ENCODE results near the gene RFNG. TPM values are rescaled to one million over a fixed set of nuclear protein-coding genes. Genes with fewer than 3 reads are reported as not detected.

The RFNG gene
- total and polyA plus RNA-seq, 2 of the 4 experiments (the other 2 are of a cell fraction), result 6.8 to 47.3 TPM

- H2AFZ ChIP-seq (replicated peaks; ENCODE audit: low read length, poor library complexity), result no peak overlapping the region
- H4K20me1 ChIP-seq (ENCODE audit: insufficient read depth, low read length), result peaks cover 3% of the 10 kb centered on the region; the same call in 1 of the 2 replicates
- H3K9ac ChIP-seq (ENCODE audit: low read depth, low read length), result no peak overlapping the region
- no peak overlapping the region for H3K27ac ChIP-seq (ENCODE audit: insufficient read depth, low read length)
- H3K23ac ChIP-seq (ENCODE audit: low read depth, low read length), result no peak overlapping the region
- intact Hi-C loops (cut with micrococcal nuclease) (no loop called here), dilution Hi-C loops (cut with HindIII; ENCODE audit: low sequenced_read_pairs, unreplicated experiment) (no loop called here), in situ Hi-C loops (cut with MboI; ENCODE audit: low sequenced_read_pairs) (no loop called here)
- no peak overlapping the region for H2AK9ac ChIP-seq (replicated peaks; ENCODE audit: low read depth, low read length, poor library complexity)
- no peak overlapping the region for H2BK120ac ChIP-seq (ENCODE audit: low read depth, low read length)
- peaks cover 14% of the 10 kb centered on the region for H3K4me1 ChIP-seq (ENCODE audit: control insufficient read depth, insufficient read depth, low read length)
- H4K91ac ChIP-seq (ENCODE audit: insufficient read depth, low read depth, low read length), result no peak overlapping the region
- no peak overlapping the region for H3K4me2 ChIP-seq (ENCODE audit: low read depth, low read length)
- H3K4ac ChIP-seq (ENCODE audit: low read depth, low read length), result no peak overlapping the region
- BruUV-seq (replicated peaks), result no TSS peak
- no peak for ATAC-seq (ENCODE audit: low read depth)
- ChIA-PET POLR2A (ENCODE audit: unreplicated experiment) (no interaction called here), CTCF (no interaction called here)
- no peaks in the 10 kb centered on the region for H3K9me3 ChIP-seq (ENCODE audit: control insufficient read depth, insufficient read depth, low read length)
- H3K56ac ChIP-seq (ENCODE audit: extremely low read depth, insufficient read depth, low read length), result no peak overlapping the region
- H2AK5ac ChIP-seq (ENCODE audit: low read depth, low read length), result no peak overlapping the region
- no peak overlapping the region for H3K18ac ChIP-seq (ENCODE audit: low read depth, low read length)
- H3K27me3 ChIP-seq (ENCODE audit: control insufficient read depth, insufficient read depth, low read length), result no peaks in the 10 kb centered on the region
- H2BK20ac ChIP-seq (ENCODE audit: low read depth, low read length), result no peak overlapping the region
- H4K8ac ChIP-seq (ENCODE audit: low read depth in 2 of 2, low read length in 2 of 2), result no peak overlapping the region
- TF ChIP-seq BHLHE40 (IDR thresholded peaks at IDR 0.05; ENCODE audit: low read depth, low read length) (no peak), MAZ (IDR thresholded peaks at IDR 0.05; ENCODE audit: borderline replicate concordance, low read depth, low read length) (no peak), SMC3 (IDR thresholded peaks at IDR 0.05; ENCODE audit: low read depth, low read length) (no peak), RCOR1 (IDR thresholded peaks at IDR 0.05; ENCODE audit: insufficient replicate concordance, low read length) (no peak)
- H4K5ac ChIP-seq (ENCODE audit: low read depth, low read length), result no peak overlapping the region
- no CpG with 5 or more reads among the region's 12 CpGs for WGBS, 2 experiments (ENCODE audit: extremely low coverage in 2 of 2, insufficient read length in 1 of 2)
- H3K9me1 ChIP-seq (ENCODE audit: insufficient read depth, low read length), result peaks cover 9% of the 10 kb centered on the region; the same call in 1 of the 2 replicates
- no peak overlapping the region for H3K14ac ChIP-seq (replicated peaks; ENCODE audit: low read depth, low read length)
- peaks cover 8 to 18% of the 10 kb centered on the region in 2 experiments; a peak in 2 of 4 replicates for H3K79me1 ChIP-seq (ENCODE audit: low read depth in 1 of 2, low read length in 2 of 2)
- no peak overlapping the region for H3K4me3 ChIP-seq (ENCODE audit: insufficient read depth, low read depth, low read length)
- DNase-seq, result no peak
- H2BK5ac ChIP-seq (ENCODE audit: low read depth, low read length, poor library complexity, severe bottlenecking), result no peak overlapping the region
- no peak overlapping the region for H2BK15ac ChIP-seq (ENCODE audit: low read depth, low read length)
- peaks cover 6% of the 10 kb centered on the region; the same call in 1 of the 2 replicates for H3K36me3 ChIP-seq (ENCODE audit: control insufficient read depth, insufficient read depth, low read length)
Observed at GRCh38 chr17:81999587-81999975, 52.0 kb downstream of the RFNG start.
